Measurements from ENCODE around the gene SMIM17. TPM values are rescaled to one million over a fixed set of nuclear protein-coding genes. Genes with fewer than 3 reads are reported as not detected.
"Not testable (repeated sequence)": the region's sequence is repeated elsewhere in the genome, so short reads cannot be mapped to it uniquely, and the experiment has no call there.

The SMIM17 gene
- total and polyA plus RNA-seq, 2 experiments from 2014 or later = 0.63 TPM; not detected in 1

GRCh38 chr19:56670961-56671612 lies 28.1 kb downstream of the SMIM17 start:
- Mint-ChIP-seq H3K27ac (no peak overlapping the region), H3K36me3 (ENCODE audit: low read depth) (peaks cover 36% of the 10 kb centered on the region), H3K27me3 (ENCODE audit: insufficient read depth, low read depth, poor library complexity) (peaks cover 6% of the 10 kb centered on the region), H3K9me3 (peaks cover 88% of the 10 kb centered on the region), H3K4me1 (no peaks in the 10 kb centered on the region), H3K4me3 (peak overlapping the region; percentile 64; the same call in 2 of the 3 replicates)
- H3K36me3 ChIP-seq (ENCODE audit: insufficient read depth) = no peaks in the 10 kb centered on the region
- H3K79me2 ChIP-seq (replicated peaks; ENCODE audit: insufficient read depth) = no peaks in the 10 kb centered on the region
- peak overlapping the region; percentile 45; the same call in 1 of the 2 replicates for H3K4me3 ChIP-seq
- no peaks in the 10 kb centered on the region for H3K9me2 ChIP-seq (ENCODE audit: insufficient read depth)
- H3K4me1 ChIP-seq (ENCODE audit: insufficient read depth) = no peaks in the 10 kb centered on the region
- ATAC-seq = peak; percentile 49
- no peak overlapping the region for H2AFZ ChIP-seq
- DNase-seq (ENCODE audit: low spot score) = no peak
- H4K20me1 ChIP-seq (replicated peaks; ENCODE audit: insufficient read depth) = no peaks in the 10 kb centered on the region
- no peak overlapping the region for H3K4me2 ChIP-seq
- H3K27me3 ChIP-seq (ENCODE audit: insufficient read depth) = no peaks in the 10 kb centered on the region
- TF ChIP-seq EZH2phosphoT487 (IDR thresholded peaks at IDR 0.05; ENCODE audit: unreplicated experiment) (no peak), CREB1 (CRISPR knock-in tag; IDR thresholded peaks at IDR 0.05; ENCODE audit: low read depth) (no peak), ETS1 (IDR thresholded peaks at IDR 0.05) (no peak)
- H3F3A ChIP-seq (replicated peaks; ENCODE audit: low read depth) = no peaks in the 10 kb centered on the region
- H3K27ac ChIP-seq (ENCODE audit: low read depth) = no peak overlapping the region

- no peak within 1 kb of the TSS for H2AFZ ChIP-seq
- no peaks in the 10 kb centered on the region for H3K4me1 ChIP-seq (ENCODE audit: insufficient read depth)
- peak; percentile 70 for DNase-seq (ENCODE audit: low spot score)
- H4K20me1 ChIP-seq (replicated peaks; ENCODE audit: insufficient read depth) = no peaks in the 10 kb centered on the region
- no peaks in the 10 kb centered on the region for H3K27me3 ChIP-seq (ENCODE audit: insufficient read depth)
- peak; percentile 55; the same call in 1 of the 2 replicates for TF ChIP-seq ETS1 (IDR thresholded peaks at IDR 0.05)
- TF ChIP-seq CREB1 (CRISPR knock-in tag; IDR thresholded peaks at IDR 0.05; ENCODE audit: low read depth) = no peak
- H3K36me3 ChIP-seq (ENCODE audit: insufficient read depth) = no peaks in the 10 kb centered on the region
- no peaks in the 10 kb centered on the region for H3F3A ChIP-seq (replicated peaks; ENCODE audit: low read depth)
- H3K27ac ChIP-seq (ENCODE audit: low read depth) = no peak within 1 kb of the TSS
- Mint-ChIP-seq H3K27me3 (ENCODE audit: insufficient read depth, low read depth, poor library complexity) (peaks cover 6% of the 10 kb centered on the region), H3K9me3 (peaks cover 88% of the 10 kb centered on the region), H3K36me3 (ENCODE audit: low read depth) (peaks cover 36% of the 10 kb centered on the region), H3K4me1 (no peaks in the 10 kb centered on the region), H3K27ac (no peak within 1 kb of the TSS), H3K4me3 (peak within 1 kb of the TSS; percentile 64; the same call in 2 of the 3 replicates)
- no peaks in the 10 kb centered on the region for H3K79me2 ChIP-seq (replicated peaks; ENCODE audit: insufficient read depth)
- peak; percentile 95 for ATAC-seq
- H3K4me3 ChIP-seq = peak within 1 kb of the TSS; percentile 45; the same call in 1 of the 2 replicates
- H3K9me2 ChIP-seq (ENCODE audit: insufficient read depth) = no peaks in the 10 kb centered on the region
- H3K4me2 ChIP-seq = no peak within 1 kb of the TSS
Observed at GRCh38 chr19:56671613-56671994, 28.6 kb downstream of the SMIM17 start, which contains the start of gene ZNF835. ZNF835 (minus strand) TSS chr19:56671757; CDS start chr19:56665198, 6,559 bp downstream.

GRCh38 chr19:56672610-56673009 lies 29.7 kb downstream of the SMIM17 start:
- peaks cover 88% of the 10 kb centered on the region for H3K9me3 Mint-ChIP-seq
- H3F3A ChIP-seq (replicated peaks; ENCODE audit: low read depth); H3K79me2 ChIP-seq (replicated peaks; ENCODE audit: insufficient read depth); H3K27me3 ChIP-seq (ENCODE audit: insufficient read depth); H3K4me2 ChIP-seq; H3K27ac ChIP-seq (ENCODE audit: low read depth); H3K4me1 Mint-ChIP-seq; H3K4me3 Mint-ChIP-seq; DNase-seq (ENCODE audit: low spot score); H3K27ac Mint-ChIP-seq; H3K27me3 Mint-ChIP-seq (ENCODE audit: insufficient read depth, low read depth, poor library complexity); H3K4me3 ChIP-seq; H3K36me3 ChIP-seq (ENCODE audit: insufficient read depth); H3K4me1 ChIP-seq (ENCODE audit: insufficient read depth); H3K9me2 ChIP-seq (ENCODE audit: insufficient read depth); H2AFZ ChIP-seq; H4K20me1 ChIP-seq (replicated peaks; ENCODE audit: insufficient read depth); ATAC-seq: not testable (repeated sequence)
- H3K36me3 Mint-ChIP-seq (ENCODE audit: low read depth) = peaks cover 37% of the 10 kb centered on the region

Data from GM23338 (cell line).